ENCODE measurements around the gene LRRC51.

The LRRC51 gene

GRCh38 chr11:72083414-72083813, 2.8 kb downstream of the LRRC51 start:
- peak overlapping the region; percentile 81 for H3K27ac ChIP-seq
- TF ChIP-seq ZFX (IDR thresholded peaks at IDR 0.05) (no peak), CTCF (conservative IDR thresholded peaks at IDR 0.05) (no peak)

- H3K27ac ChIP-seq = peak overlapping the region; percentile 8; the same call in 1 of the 2 replicates
- TF ChIP-seq CTCF (conservative IDR thresholded peaks at IDR 0.05) (no peak), ZFX (IDR thresholded peaks at IDR 0.05) (no peak)
These were observed 3.4 kb downstream of the LRRC51 start for GRCh38 chr11:72084076-72084475.

GRCh38 chr11:72084965-72085364, 4.3 kb downstream of the LRRC51 start:
- TF ChIP-seq ZFX (IDR thresholded peaks at IDR 0.05) (no peak), CTCF (conservative IDR thresholded peaks at IDR 0.05) (no peak)
- H3K27ac ChIP-seq = no peak overlapping the region

- H3K27ac ChIP-seq = no peak overlapping the region
- no peak for TF ChIP-seq CTCF (conservative IDR thresholded peaks at IDR 0.05)
- TF ChIP-seq ZFX (IDR thresholded peaks at IDR 0.05) = no peak
These were observed 5.1 kb downstream of the LRRC51 start for GRCh38 chr11:72085621-72086351.

GRCh38 chr11:72088076-72088808, 7.6 kb downstream of the LRRC51 start:
- no peak for TF ChIP-seq CTCF (conservative IDR thresholded peaks at IDR 0.05)
- TF ChIP-seq ZFX (IDR thresholded peaks at IDR 0.05) = no peak
- no peak overlapping the region for H3K27ac ChIP-seq

- no peak overlapping the region for H3K27ac ChIP-seq
- TF ChIP-seq CTCF (conservative IDR thresholded peaks at IDR 0.05) = peak; percentile 90
- no peak for TF ChIP-seq ZFX (IDR thresholded peaks at IDR 0.05)
These were observed 10.6 kb downstream of the LRRC51 start for GRCh38 chr11:72091292-72091691.

- no peak for TF ChIP-seq CTCF (conservative IDR thresholded peaks at IDR 0.05)
- no peak for TF ChIP-seq ZFX (IDR thresholded peaks at IDR 0.05)
- H3K27ac ChIP-seq = no peak overlapping the region
These were observed 18.1 kb downstream of the LRRC51 start for GRCh38 chr11:72098741-72099140.

Data from C4-2B (cell line).